Measurements from ENCODE around the gene PSMB7. TPM values are rescaled to one million over a fixed set of nuclear protein-coding genes. Genes with fewer than 3 reads are reported as not detected.

The PSMB7 gene
- total and polyA plus RNA-seq, 4 experiments from 2014 or later: 56.9 to 226 (median 113) TPM

DNA sequence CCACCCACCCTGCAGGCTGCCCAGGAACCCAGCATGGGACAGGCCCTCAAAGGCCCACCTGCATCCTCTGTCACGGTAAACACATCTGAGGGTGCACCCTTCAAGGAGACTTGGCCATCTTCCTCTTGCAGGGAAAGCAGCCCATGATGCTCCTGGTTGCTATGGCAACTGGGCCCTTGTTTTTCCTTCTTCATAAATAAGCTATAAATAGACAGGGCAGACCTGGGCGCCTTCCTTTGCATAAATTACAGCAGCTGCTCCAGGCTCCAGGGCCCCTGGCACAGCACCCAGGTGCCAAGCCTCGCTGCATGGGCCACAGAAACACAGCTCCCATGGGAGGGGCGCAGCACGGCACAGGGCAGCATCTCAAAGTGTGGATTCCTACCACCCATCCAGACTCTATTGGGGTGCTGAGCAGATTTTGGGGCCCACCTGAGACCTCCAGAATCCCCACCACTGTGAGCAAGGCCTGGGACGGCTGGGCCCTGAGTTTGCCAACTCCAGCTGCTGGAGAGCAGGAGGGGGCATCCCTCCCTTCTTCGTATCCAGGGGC lies 5.8 kb upstream of the PSMB7 start:
- intact Hi-C loops (cut with micrococcal nuclease): no loop called here
- Histone ChIP-seq H3K36me3 (ENCODE audit: insufficient read depth, low read length) (no peaks in the 10 kb centered on the region), H3K27ac (ENCODE audit: low read depth, low read length) (no peak overlapping the region), H3K4me1 (ENCODE audit: insufficient read depth, low read length) (no peaks in the 10 kb centered on the region), H3K27me3 (ENCODE audit: insufficient read depth, low read length) (no peaks in the 10 kb centered on the region), H3K4me3 (ENCODE audit: low read length in 2 of 2) (no peak overlapping the region), H3K9me3 (ENCODE audit: control insufficient read depth in 1 of 2, low read length in 2 of 2) (no peaks in the 10 kb centered on the region)
- H3K27me3 Mint-ChIP-seq: peaks cover 5 to 8% of the 10 kb centered on the region in 2 donors
- CTCF ChIA-PET (ENCODE audit: partially characterized antibody): no interaction called here
- H3K27ac Mint-ChIP-seq: no peak overlapping the region
- peaks cover 4 to 17% (median 8%) of the 10 kb centered on the region in 4 donors for H3K4me1 Mint-ChIP-seq
- POLR2A ChIA-PET (ENCODE audit: partially characterized antibody): no interaction called here
- no peaks in the 10 kb centered on the region for H3K36me3 Mint-ChIP-seq
- H3K9me3 Mint-ChIP-seq: peaks cover 0 to 1% (median 0%) of the 10 kb centered on the region in 8 donors
- DNase-seq: no peak
- no peak overlapping the region for H3K4me3 Mint-ChIP-seq

GRCh38 chr9:124419832-124420489 lies 4.7 kb upstream of the PSMB7 start:
- Histone ChIP-seq H3K27me3 (ENCODE audit: insufficient read depth, low read length) (no peaks in the 10 kb centered on the region), H3K9me3 (ENCODE audit: control insufficient read depth in 1 of 2, low read length in 2 of 2) (peaks cover 0 to 4% of the 10 kb centered on the region in 2 donors), H3K4me1 (ENCODE audit: insufficient read depth, low read length) (peaks cover 5% of the 10 kb centered on the region), H3K4me3 (ENCODE audit: low read length in 2 of 2) (no peak overlapping the region), H3K27ac (ENCODE audit: low read depth, low read length) (no peak overlapping the region), H3K36me3 (ENCODE audit: insufficient read depth, low read length) (no peaks in the 10 kb centered on the region)
- ChIA-PET POLR2A (ENCODE audit: partially characterized antibody) (no interaction called here), CTCF (ENCODE audit: partially characterized antibody) (no interaction called here)
- no peak for DNase-seq
- H3K36me3 Mint-ChIP-seq: peaks cover 3 to 5% of the 10 kb centered on the region in 2 donors
- intact Hi-C loops (cut with micrococcal nuclease): loop anchor here (10.0 kb wide), 1 partner anchor 165 kb away; the partner anchor contains the start of gene NEK6
- peaks cover 13 to 25% (median 14%) of the 10 kb centered on the region in 4 donors for H3K4me1 Mint-ChIP-seq
- peak overlapping the region in 1 of 8 donors; percentile 46 for H3K4me3 Mint-ChIP-seq
- H3K9me3 Mint-ChIP-seq: peaks cover 0 to 2% (median 0%) of the 10 kb centered on the region in 8 donors
- peaks cover 5 to 10% of the 10 kb centered on the region in 2 donors for H3K27me3 Mint-ChIP-seq
- H3K27ac Mint-ChIP-seq: peak overlapping the region in 2 of 7 donors; percentile 48 to 65

GRCh38 chr9:124415852-124416484 lies 726 bp upstream of the PSMB7 start:
- Mint-ChIP-seq H3K4me1 (peaks cover 16 to 40% (median 23%) of the 10 kb centered on the region in 4 donors), H3K9me3 (peaks cover 0 to 2% (median 0%) of the 10 kb centered on the region in 8 donors), H3K27me3 (peaks cover 0 to 3% of the 10 kb centered on the region in 2 donors), H3K4me3 (peak overlapping the region; percentile 95 to 99 (median 98)), H3K36me3 (peaks cover 28 to 41% of the 10 kb centered on the region in 2 donors), H3K27ac (peak overlapping the region; percentile 91 to 98 (median 98))
- CTCF ChIA-PET (ENCODE audit: partially characterized antibody): interaction anchor here (1.5 to 1.9 kb wide), 3 partner anchors 15 to 21 kb away, joined by 5 to 6 read pairs (median 5); no protein-coding TSS in a partner anchor
- Histone ChIP-seq H3K4me3 (ENCODE audit: low read length in 2 of 2) (peak overlapping the region; percentile 33 to 98), H3K36me3 (ENCODE audit: insufficient read depth, low read length) (peaks cover 31% of the 10 kb centered on the region), H3K9me3 (ENCODE audit: control insufficient read depth in 1 of 2, low read length in 2 of 2) (peaks cover 0 to 4% of the 10 kb centered on the region in 2 donors), H3K4me1 (ENCODE audit: insufficient read depth, low read length) (peaks cover 17% of the 10 kb centered on the region), H3K27me3 (ENCODE audit: insufficient read depth, low read length) (no peaks in the 10 kb centered on the region), H3K27ac (ENCODE audit: low read depth, low read length) (no peak overlapping the region)
- no peak for DNase-seq
- POLR2A ChIA-PET (ENCODE audit: partially characterized antibody): interaction anchor here (1.1 kb wide), 1 partner anchor 11 kb away, joined by 3 read pairs; no protein-coding TSS in a partner anchor
- intact Hi-C loops (cut with micrococcal nuclease): loop anchor here (10.0 kb wide), 1 partner anchor 161 kb away; the partner anchor contains the start of gene NEK6

DNA sequence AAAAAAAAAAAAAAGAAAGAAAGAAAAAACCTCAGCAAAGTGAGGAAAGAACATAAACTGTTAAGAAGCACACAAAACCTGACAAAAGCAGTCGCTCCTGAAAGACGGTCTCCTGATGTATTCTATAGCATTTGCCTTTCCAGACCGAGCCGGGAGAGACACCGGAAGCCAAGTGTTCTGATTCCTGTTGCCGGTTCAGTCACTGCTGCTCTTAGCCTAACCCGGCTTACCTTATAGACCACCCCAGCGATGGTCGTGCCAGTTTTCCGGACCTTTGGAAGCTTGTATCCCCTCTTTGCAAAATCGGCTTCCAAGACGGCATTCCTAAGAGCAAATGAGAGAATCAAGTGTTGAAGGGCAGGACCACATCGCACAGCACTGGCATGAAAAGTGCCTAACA lies 630 bp downstream of the PSMB7 start:
- peak overlapping the region; percentile 91 to 98 (median 98) for H3K27ac Mint-ChIP-seq
- Histone ChIP-seq H3K9me3 (ENCODE audit: control insufficient read depth in 1 of 2, low read length in 2 of 2) (peaks cover 0 to 4% of the 10 kb centered on the region in 2 donors), H3K4me3 (ENCODE audit: low read length in 2 of 2) (peak overlapping the region; percentile 67 to 98), H3K27ac (ENCODE audit: low read depth, low read length) (peak overlapping the region; percentile 72), H3K4me1 (ENCODE audit: insufficient read depth, low read length) (peaks cover 23% of the 10 kb centered on the region), H3K36me3 (ENCODE audit: insufficient read depth, low read length) (peaks cover 40% of the 10 kb centered on the region), H3K27me3 (ENCODE audit: insufficient read depth, low read length) (no peaks in the 10 kb centered on the region)
- H3K4me1 Mint-ChIP-seq: peaks cover 14 to 36% (median 24%) of the 10 kb centered on the region in 4 donors
- H3K9me3 Mint-ChIP-seq: peaks cover 0 to 2% (median 0%) of the 10 kb centered on the region in 8 donors
- ChIA-PET CTCF (ENCODE audit: partially characterized antibody) (interaction anchor here (1.3 to 1.9 kb wide), 3 partner anchors 10 to 16 kb away, joined by 4 to 5 read pairs (median 5); no protein-coding TSS in a partner anchor), POLR2A (ENCODE audit: partially characterized antibody) (interaction anchor here (0.7 to 1.1 kb wide), 4 partner anchors 8 to 28 kb away, joined by 3 read pairs; no protein-coding TSS in a partner anchor)
- peaks cover 32 to 50% of the 10 kb centered on the region in 2 donors for H3K36me3 Mint-ChIP-seq
- intact Hi-C loops (cut with micrococcal nuclease): loop anchor here (10.0 kb wide), 1 partner anchor 160 kb away; the partner anchor contains the start of gene NEK6
- DNase-seq: no peak
- H3K27me3 Mint-ChIP-seq: peaks cover 0 to 3% of the 10 kb centered on the region in 2 donors
- peak overlapping the region; percentile 95 to 99 (median 98) for H3K4me3 Mint-ChIP-seq

GRCh38 chr9:124412228-124412575 lies 3.0 kb downstream of the PSMB7 start:
- peaks cover 22 to 48% (median 28%) of the 10 kb centered on the region in 4 donors for H3K4me1 Mint-ChIP-seq
- no peak overlapping the region for H3K27ac Mint-ChIP-seq
- Histone ChIP-seq H3K36me3 (ENCODE audit: insufficient read depth, low read length) (peaks cover 45% of the 10 kb centered on the region), H3K27me3 (ENCODE audit: insufficient read depth, low read length) (no peaks in the 10 kb centered on the region), H3K9me3 (ENCODE audit: control insufficient read depth in 1 of 2, low read length in 2 of 2) (peaks cover 0 to 4% of the 10 kb centered on the region in 2 donors), H3K27ac (ENCODE audit: low read depth, low read length) (no peak overlapping the region), H3K4me1 (ENCODE audit: insufficient read depth, low read length) (peaks cover 23% of the 10 kb centered on the region), H3K4me3 (ENCODE audit: low read length in 2 of 2) (no peak overlapping the region)
- peaks cover 41 to 71% of the 10 kb centered on the region in 2 donors for H3K36me3 Mint-ChIP-seq
- DNase-seq: no peak
- H3K4me3 Mint-ChIP-seq: no peak overlapping the region
- peaks cover 0 to 2% (median 0%) of the 10 kb centered on the region in 8 donors for H3K9me3 Mint-ChIP-seq
- CTCF ChIA-PET (ENCODE audit: partially characterized antibody): no interaction called here
- intact Hi-C loops (cut with micrococcal nuclease): loop anchor here (10.0 kb wide), 1 partner anchor 157 kb away; the partner anchor contains the start of gene NEK6
- POLR2A ChIA-PET (ENCODE audit: partially characterized antibody): no interaction called here
- H3K27me3 Mint-ChIP-seq: peaks cover 0 to 3% of the 10 kb centered on the region in 2 donors

DNA sequence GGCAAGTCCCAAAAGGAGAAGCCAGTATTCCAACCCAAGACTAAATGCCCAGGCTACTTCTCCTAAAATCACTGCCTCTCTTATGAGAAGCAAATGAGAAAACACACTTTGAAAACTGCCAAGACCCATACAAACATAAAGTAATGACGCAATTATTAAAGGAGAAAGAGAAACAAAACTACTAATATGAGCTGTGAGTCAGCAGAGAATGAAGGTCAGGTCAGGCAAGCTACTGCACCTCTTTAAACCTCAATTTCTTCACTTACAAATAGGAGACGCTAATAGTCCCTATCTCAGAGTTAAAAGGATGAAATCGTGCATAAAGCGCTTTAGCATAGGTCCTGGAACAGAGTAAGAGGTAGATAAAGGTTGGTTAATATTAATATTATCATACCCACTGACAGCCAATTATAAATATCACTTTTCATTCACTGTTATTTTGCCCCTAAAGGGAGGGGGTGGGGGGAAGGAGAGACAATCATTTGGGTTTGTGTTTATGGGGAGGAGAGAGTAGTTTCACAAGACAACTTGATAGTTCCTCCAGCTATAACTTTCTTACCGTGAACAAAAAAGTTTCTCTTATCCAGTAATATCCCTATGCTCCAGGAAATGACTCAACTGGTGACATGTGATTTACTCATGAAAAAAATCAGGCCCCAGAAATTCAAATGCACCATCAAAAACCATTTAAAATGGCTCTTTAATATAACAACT lies 3.6 kb downstream of the PSMB7 start:
- peaks cover 0 to 3% of the 10 kb centered on the region in 2 donors for H3K27me3 Mint-ChIP-seq
- ChIA-PET CTCF (ENCODE audit: partially characterized antibody) (no interaction called here), POLR2A (ENCODE audit: partially characterized antibody) (interaction anchor here (1.3 kb wide), 1 partner anchor 17 kb away, joined by 3 read pairs; no protein-coding TSS in a partner anchor)
- peaks cover 0 to 4% of the 10 kb centered on the region in 2 donors for H3K9me3 ChIP-seq (ENCODE audit: control insufficient read depth in 1 of 2, low read length in 2 of 2)
- intact Hi-C loops (cut with micrococcal nuclease): loop anchor here (10.0 kb wide), 1 partner anchor 157 kb away; the partner anchor contains the start of gene NEK6
- H3K4me1 ChIP-seq (ENCODE audit: insufficient read depth, low read length): peaks cover 23% of the 10 kb centered on the region
- peaks cover 45% of the 10 kb centered on the region for H3K36me3 ChIP-seq (ENCODE audit: insufficient read depth, low read length)
- peaks cover 23 to 49% (median 28%) of the 10 kb centered on the region in 4 donors for H3K4me1 Mint-ChIP-seq
- H3K36me3 Mint-ChIP-seq: peaks cover 42 to 77% of the 10 kb centered on the region in 2 donors
- H3K27ac Mint-ChIP-seq: peak overlapping the region in 1 of 7 donors; percentile 78
- H3K4me3 ChIP-seq (ENCODE audit: low read length in 2 of 2): no peak overlapping the region
- H3K4me3 Mint-ChIP-seq: no peak overlapping the region
- no peak overlapping the region for H3K27ac ChIP-seq (ENCODE audit: low read depth, low read length)
- no peaks in the 10 kb centered on the region for H3K27me3 ChIP-seq (ENCODE audit: insufficient read depth, low read length)
- no peak for DNase-seq
- peaks cover 0 to 2% (median 0%) of the 10 kb centered on the region in 8 donors for H3K9me3 Mint-ChIP-seq

Measured in CD4-positive, alpha-beta memory T cell (primary cell).